DND-41 (cell line): ENCODE data around the gene RBFOX2.

Experiments
- ATAC-seq: fragments of 200-7000 bp; cut with Tn5 transposase; 3 replicates; pipeline ENCODE4 v1.9.1; 2021; ENCODE audit warnings: low read depth; ENCODE audit not compliant: insufficient read depth
- DNase-seq: peaks from one replicate; pipeline ENCODE4 v3.0.0-alpha.2; 2020
- H2AFZ ChIP-seq: 2 replicates; pipeline ENCODE4 v1.6.0; 2012; ENCODE audit warnings: low read depth, low read length
- H3K27ac ChIP-seq: 2 replicates; pipeline ENCODE4 v1.5.1; 2012; ENCODE audit warnings: low read length, inconsistent platforms
- H3K27me3 ChIP-seq: fragments of 200-600 bp; sonication (generic); 2 replicates; pipeline ENCODE4 v1.6.0; 2012; ENCODE audit warnings: low read length, mild to moderate bottlenecking, inconsistent platforms; ENCODE audit not compliant: insufficient read depth, poor library complexity
- H3K36me3 ChIP-seq: 2 replicates; pipeline ENCODE4 v1.5.1; 2012; ENCODE audit warnings: low read length, inconsistent platforms; ENCODE audit not compliant: insufficient read depth
- H3K4me1 ChIP-seq: 2 replicates; pipeline ENCODE4 v1.5.1; 2012; ENCODE audit warnings: mild to moderate bottlenecking, low read length; ENCODE audit not compliant: insufficient read depth
- H3K4me2 ChIP-seq: 2 replicates; pipeline ENCODE4 v1.6.0; 2012; ENCODE audit warnings: mild to moderate bottlenecking, moderate library complexity, low read length, inconsistent platforms; ENCODE audit not compliant: insufficient read depth
- H3K4me3 ChIP-seq, 2 experiments: fragments of 200-600 bp in 1 of 2; shearing (Covaris generic) in 1 of 2; 2 replicates each; pipeline ENCODE4 v1.5.1; 2012 to 2016; ENCODE audit warnings: inconsistent platforms in 2 of 2, low read length in 2 of 2, mild to moderate bottlenecking in 2 of 2, low read depth in 1 of 2, moderate library complexity in 1 of 2
- H3K79me2 ChIP-seq: 2 replicates; pipeline ENCODE4 v1.6.0; 2012; ENCODE audit warnings: low read length, inconsistent platforms; ENCODE audit not compliant: insufficient read depth
- H3K9ac ChIP-seq: 2 replicates; pipeline ENCODE4 v1.6.0; 2012; ENCODE audit warnings: low read depth, mild to moderate bottlenecking, inconsistent platforms, low read length, moderate library complexity
- H3K9me3 ChIP-seq: 2 replicates; pipeline ENCODE4 v1.5.1; 2012; ENCODE audit warnings: low read length, moderate library complexity, mild to moderate bottlenecking, inconsistent platforms; ENCODE audit not compliant: insufficient read depth, severe bottlenecking
- H4K20me1 ChIP-seq: 2 replicates; pipeline ENCODE4 v1.6.0; 2012; ENCODE audit warnings: low read length; ENCODE audit not compliant: insufficient read depth
- EZH2 ChIP-seq: IDR thresholded peaks from 3 replicates; pipeline ENCODE4 v1.6.1; 2012; ENCODE audit warnings: borderline replicate concordance, low read depth, mild to moderate bottlenecking, moderate library complexity, low read length, inconsistent platforms; ENCODE audit not compliant: severe bottlenecking
- TF ChIP-seq, protein P1 (sequence below): IDR thresholded peaks from 2 replicates; pipeline ENCODE4 v1.5.1; 2012; ENCODE audit warnings: borderline replicate concordance, low read length, moderate library complexity, mild to moderate bottlenecking; ENCODE audit not compliant: poor library complexity, severe bottlenecking; ENCODE audit errors: extremely low read depth

RBFOX2 gene

GRCh38 chr22:35882211-35883030 is 146.2 kb downstream of the RBFOX2 start:
- Histone ChIP-seq H3K27me3 (no peaks in the 10 kb centered on the region), H3K9me3 (no peaks in the 10 kb centered on the region), H3K4me2 (no peak overlapping the region), H3K27ac (no peak overlapping the region), H3K4me3 (no peak overlapping the region), H3K79me2 (no peaks in the 10 kb centered on the region), H4K20me1 (peaks cover 3% of the 10 kb centered on the region; the same call in 1 of the 2 replicates), H2AFZ (no peak overlapping the region), H3K36me3 (no peaks in the 10 kb centered on the region), H3K9ac (no peak overlapping the region), H3K4me1 (0 out of 2 replicates have a peak, but pooled peaks cover 6% of the 10 kb centered on the region)
- no peak for TF ChIP-seq EZH2
- TF ChIP-seq, protein P1, sequence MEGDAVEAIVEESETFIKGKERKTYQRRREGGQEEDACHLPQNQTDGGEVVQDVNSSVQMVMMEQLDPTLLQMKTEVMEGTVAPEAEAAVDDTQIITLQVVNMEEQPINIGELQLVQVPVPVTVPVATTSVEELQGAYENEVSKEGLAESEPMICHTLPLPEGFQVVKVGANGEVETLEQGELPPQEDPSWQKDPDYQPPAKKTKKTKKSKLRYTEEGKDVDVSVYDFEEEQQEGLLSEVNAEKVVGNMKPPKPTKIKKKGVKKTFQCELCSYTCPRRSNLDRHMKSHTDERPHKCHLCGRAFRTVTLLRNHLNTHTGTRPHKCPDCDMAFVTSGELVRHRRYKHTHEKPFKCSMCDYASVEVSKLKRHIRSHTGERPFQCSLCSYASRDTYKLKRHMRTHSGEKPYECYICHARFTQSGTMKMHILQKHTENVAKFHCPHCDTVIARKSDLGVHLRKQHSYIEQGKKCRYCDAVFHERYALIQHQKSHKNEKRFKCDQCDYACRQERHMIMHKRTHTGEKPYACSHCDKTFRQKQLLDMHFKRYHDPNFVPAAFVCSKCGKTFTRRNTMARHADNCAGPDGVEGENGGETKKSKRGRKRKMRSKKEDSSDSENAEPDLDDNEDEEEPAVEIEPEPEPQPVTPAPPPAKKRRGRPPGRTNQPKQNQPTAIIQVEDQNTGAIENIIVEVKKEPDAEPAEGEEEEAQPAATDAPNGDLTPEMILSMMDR: no peak
- ATAC-seq: no peak
- no peak for DNase-seq

GRCh38 chr22:35879351-35879750 is 149.3 kb downstream of the RBFOX2 start:
- Histone ChIP-seq H3K9ac (no peak overlapping the region), H4K20me1 (peaks cover under 1% of the 10 kb centered on the region; the same call in 1 of the 2 replicates), H3K36me3 (no peaks in the 10 kb centered on the region), H3K9me3 (no peaks in the 10 kb centered on the region), H3K79me2 (no peaks in the 10 kb centered on the region), H3K4me2 (no peak overlapping the region), H3K27me3 (peaks cover 5% of the 10 kb centered on the region), H3K4me1 (0 out of 2 replicates have a peak, but pooled peaks cover 6% of the 10 kb centered on the region), H3K27ac (no peak overlapping the region), H2AFZ (no peak overlapping the region), H3K4me3 (no peak overlapping the region)
- no peak for ATAC-seq
- TF ChIP-seq, protein P1: no peak
- TF ChIP-seq EZH2: no peak
- DNase-seq: no peak

DNA sequence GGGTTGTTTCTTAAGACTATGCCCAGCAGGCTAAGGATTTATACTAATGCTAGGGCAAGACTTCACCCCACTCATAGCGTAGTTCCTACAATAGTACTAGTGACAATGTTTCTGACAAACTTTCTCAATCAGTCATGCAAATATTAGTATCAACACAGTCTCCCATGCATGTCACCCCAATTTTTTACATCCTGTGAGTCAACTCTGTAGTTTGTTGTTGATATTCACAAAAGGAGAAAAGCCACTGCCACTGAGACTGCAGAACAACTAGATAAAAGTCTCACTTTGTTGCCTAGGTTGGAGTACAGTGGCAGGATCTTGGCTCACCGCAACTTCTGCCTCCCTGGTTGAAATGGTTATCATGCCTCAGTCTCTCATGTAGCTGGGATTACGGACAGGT is 155.2 kb downstream of the RBFOX2 start:
- Histone ChIP-seq H3K4me3 (no peak overlapping the region), H2AFZ (no peak overlapping the region), H3K79me2 (no peaks in the 10 kb centered on the region), H3K4me2 (no peak overlapping the region), H4K20me1 (no peaks in the 10 kb centered on the region), H3K27me3 (peaks cover 5% of the 10 kb centered on the region), H3K9ac (no peak overlapping the region), H3K9me3 (no peaks in the 10 kb centered on the region), H3K4me1 (no peaks in the 10 kb centered on the region), H3K27ac (no peak overlapping the region), H3K36me3 (no peaks in the 10 kb centered on the region)
- no peak for DNase-seq
- ATAC-seq: no peak
- TF ChIP-seq, protein P1: no peak
- TF ChIP-seq EZH2: no peak
